HG03457 (cell line): ENCODE data around the gene PLEKHH2.

Experiments used
- ATAC-seq: cut with Tn5 transposase; IDR thresholded peaks from one replicate; pipeline ENCODE4 v1.9.1; 2021; ENCODE audit warnings: moderate number of reproducible peaks; ENCODE audit not compliant: unreplicated experiment

PLEKHH2 gene

GRCh38 chr2:43806719-43807031 is 169.6 kb downstream of the PLEKHH2 start:
- ATAC-seq = no peak

- no peak for ATAC-seq
Observed at GRCh38 chr2:43810452-43810851, 173.4 kb downstream of the PLEKHH2 start.

- ATAC-seq = no peak
Observed at GRCh38 chr2:43810888-43811287, 173.8 kb downstream of the PLEKHH2 start.

GRCh38 chr2:43812006-43812405 is 174.9 kb downstream of the PLEKHH2 start:
- ATAC-seq = no peak

- no peak for ATAC-seq
Observed at GRCh38 chr2:43812947-43813346, 175.9 kb downstream of the PLEKHH2 start.

- no peak for ATAC-seq
Observed at GRCh38 chr2:43814711-43815110, 177.7 kb downstream of the PLEKHH2 start.
